ENCODE measurements around the gene HOXB5. TPM values are rescaled to one million over a fixed set of nuclear protein-coding genes. Genes with fewer than 3 reads are reported as not detected.

Gene HOXB5
- total RNA-seq, result 0.18 TPM in 1 of 2 replicates, not detected in the other

GRCh38 chr17:48593126-48593829, at the start of gene HOXB5:
Gene HOXB5, minus strand, starts transcription at chr17:48593779. Its CDS starts 97 bp downstream, at chr17:48593682.

GRCh38 chr17:48626245-48627117, 32.9 kb upstream of the HOXB5 start, which contains the start of gene HOXB9:
Gene HOXB9, minus strand, starts transcription at chr17:48626358. Its CDS starts 89 bp downstream, at chr17:48626269.

GRCh38 chr17:48615047-48615962, 21.7 kb upstream of the HOXB5 start, which contains the start of gene HOXB8:
Gene HOXB8, minus strand, starts transcription at chr17:48615292. Its CDS starts 588 bp downstream, at chr17:48614704.

GRCh38 chr17:48610282-48611211, 17.0 kb upstream of the HOXB5 start, which contains the start of gene HOXB7:
Gene HOXB7, minus strand, starts transcription at chr17:48611017. Its CDS starts 99 bp downstream, at chr17:48610918.

GRCh38 chr17:48604770-48605329, 11.3 kb upstream of the HOXB5 start, which contains the start of gene HOXB6:
Gene HOXB6, minus strand, starts transcription at chr17:48604986. Its CDS starts 6,836 bp downstream, at chr17:48598150.

GRCh38 chr17:48589831-48590606, 3.6 kb downstream of the HOXB5 start, which contains the start of gene HOXB3:
Gene HOXB3, minus strand, starts transcription at chr17:48590241. Its CDS starts 37,767 bp downstream, at chr17:48552474.

GRCh38 chr17:48577946-48578615, 15.5 kb downstream of the HOXB5 start, which contains the start of gene HOXB4:
Gene HOXB4, minus strand, starts transcription at chr17:48578350. Its CDS starts 31 bp downstream, at chr17:48578319.

DNA sequence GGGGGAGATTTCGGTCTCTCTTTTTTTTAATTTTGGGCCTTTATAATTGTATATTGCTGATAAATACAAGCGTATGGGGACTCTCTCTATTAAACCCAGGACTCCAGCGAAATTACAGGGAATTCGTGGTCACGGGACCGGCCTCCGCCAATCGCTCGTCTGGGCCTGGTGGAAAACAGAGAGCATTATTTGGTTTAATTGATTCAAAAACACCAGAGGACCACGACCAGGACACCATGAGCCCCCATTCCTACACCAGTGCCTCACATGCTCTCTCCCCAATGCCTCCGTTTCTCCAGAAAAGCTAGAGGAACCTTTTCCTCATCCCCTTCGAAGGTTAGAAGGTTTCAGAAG, 48.6 kb downstream of the HOXB5 start, which contains the start of gene HOXB2:
Gene HOXB2, minus strand, starts transcription at position 88 of the 354 bp plus-strand sequence. CDS start 198 bp downstream, outside the sequence.

Other genes with a start within 250 kb of the HOXB5 start
- gene SKAP1, start 163.6 kb downstream of the HOXB5 start, total RNA-seq, result not detected in 2 replicates
- not detected in 2 replicates for gene HOXB1, start 62.8 kb downstream of the HOXB5 start, total RNA-seq
- gene HOXB2, start 48.7 kb downstream of the HOXB5 start, total RNA-seq, result 16.7 and 20.8 TPM in 2 replicates
- 0.53 and 2.6 TPM in 2 replicates for gene HOXB4, start 15.4 kb downstream of the HOXB5 start, total RNA-seq
- 5.5 and 6.4 TPM in 2 replicates for gene HOXB3, start 3.5 kb downstream of the HOXB5 start, total RNA-seq
- gene HOXB6, start 11.2 kb upstream of the HOXB5 start, total RNA-seq, result 2.8 and 11.0 TPM in 2 replicates
- gene HOXB7, start 17.2 kb upstream of the HOXB5 start, total RNA-seq, result 7.1 and 7.8 TPM in 2 replicates
- not detected in 2 replicates for gene HOXB8, start 21.5 kb upstream of the HOXB5 start, total RNA-seq
- 0.71 TPM in 1 of 2 replicates, not detected in the other for gene HOXB9, start 32.6 kb upstream of the HOXB5 start, total RNA-seq
- not detected in 2 replicates for gene PRAC1, start 128.7 kb upstream of the HOXB5 start, total RNA-seq
- not detected in 2 replicates for gene PRAC2, start 129.4 kb upstream of the HOXB5 start, total RNA-seq
- gene HOXB13, start 135.0 kb upstream of the HOXB5 start, total RNA-seq, result not detected in 2 replicates
- not detected in 2 replicates for gene TTLL6, start 223.4 kb upstream of the HOXB5 start, total RNA-seq
- 48.9 and 54.5 TPM in 2 replicates for gene CALCOCO2, start 237.3 kb upstream of the HOXB5 start, total RNA-seq